ENCODE data around the gene SLC25A26.
"Not testable (repeated sequence)": the region's sequence is repeated elsewhere in the genome, so short reads cannot be mapped to it uniquely, and the experiment has no call there.

The SLC25A26 gene

GRCh38 chr3:66267906-66268305 is 47.1 kb downstream of the SLC25A26 start:
- no peak overlapping the region for H3K4me3 ChIP-seq (ENCODE audit: insufficient read length, low read depth)
- no peaks in the 10 kb centered on the region for H3K27me3 ChIP-seq (ENCODE audit: insufficient read depth, insufficient read length)
- H3K9me3 ChIP-seq (ENCODE audit: insufficient read depth, low read length): no peaks in the 10 kb centered on the region
- peaks cover 2% of the 10 kb centered on the region for H3K36me3 ChIP-seq (ENCODE audit: insufficient read depth, insufficient read length, low read length)
- no peak for DNase-seq (ENCODE audit: low read depth, low spot score)
- no peaks in the 10 kb centered on the region for H3K4me1 ChIP-seq (ENCODE audit: insufficient read depth, insufficient read length)
- no peak for TF ChIP-seq SUZ12 (IDR thresholded peaks at IDR 0.05; ENCODE audit: extremely low read depth, insufficient read depth, insufficient read length)
- TF ChIP-seq YY1 (IDR thresholded peaks at IDR 0.05; ENCODE audit: insufficient read depth, insufficient read length): no peak
- TF ChIP-seq ZNF274 (IDR thresholded peaks at IDR 0.05; ENCODE audit: low read depth, low read length): no peak
- no peak overlapping the region for H3K9ac ChIP-seq (ENCODE audit: insufficient read length, low read depth)

DNA sequence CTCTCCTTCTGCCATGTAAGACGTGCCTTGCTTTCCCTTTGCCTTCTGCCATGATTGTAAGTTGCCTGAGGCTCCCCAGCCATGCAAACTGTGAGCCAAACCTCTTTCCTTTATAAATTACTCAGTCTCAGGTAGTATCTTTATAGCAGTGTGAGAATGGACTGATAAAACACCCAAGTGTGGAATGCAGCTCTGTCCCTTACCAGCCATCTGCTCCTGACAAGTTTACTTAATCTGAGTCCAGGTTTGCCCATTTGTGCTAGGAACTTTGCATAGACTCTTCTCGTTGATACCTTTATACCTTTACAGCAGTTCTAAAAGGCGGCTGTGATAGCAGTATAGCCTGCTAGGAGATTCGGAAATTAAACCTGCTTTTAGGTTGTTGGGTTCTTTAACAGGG is 48.1 kb downstream of the SLC25A26 start:
- Histone ChIP-seq H3K27me3 (ENCODE audit: insufficient read depth, insufficient read length) (no peaks in the 10 kb centered on the region), H3K36me3 (ENCODE audit: insufficient read depth, insufficient read length, low read length) (peaks cover 2% of the 10 kb centered on the region), H3K4me3 (ENCODE audit: insufficient read length, low read depth) (no peak overlapping the region), H3K4me1 (ENCODE audit: insufficient read depth, insufficient read length) (no peaks in the 10 kb centered on the region), H3K9me3 (ENCODE audit: insufficient read depth, low read length) (no peaks in the 10 kb centered on the region), H3K9ac (ENCODE audit: insufficient read length, low read depth) (no peak overlapping the region)
- no peak for DNase-seq (ENCODE audit: low read depth, low spot score)
- TF ChIP-seq ZNF274 (IDR thresholded peaks at IDR 0.05; ENCODE audit: low read depth, low read length) (no peak), YY1 (IDR thresholded peaks at IDR 0.05; ENCODE audit: insufficient read depth, insufficient read length) (no peak), SUZ12 (IDR thresholded peaks at IDR 0.05; ENCODE audit: extremely low read depth, insufficient read depth, insufficient read length) (no peak)

GRCh38 chr3:66269411-66269810 is 48.6 kb downstream of the SLC25A26 start:
- no peak for TF ChIP-seq YY1 (IDR thresholded peaks at IDR 0.05; ENCODE audit: insufficient read depth, insufficient read length)
- TF ChIP-seq SUZ12 (IDR thresholded peaks at IDR 0.05; ENCODE audit: extremely low read depth, insufficient read depth, insufficient read length): no peak
- TF ChIP-seq ZNF274 (IDR thresholded peaks at IDR 0.05; ENCODE audit: low read depth, low read length): no peak
- no peaks in the 10 kb centered on the region for H3K27me3 ChIP-seq (ENCODE audit: insufficient read depth, insufficient read length)
- no peaks in the 10 kb centered on the region for H3K9me3 ChIP-seq (ENCODE audit: insufficient read depth, low read length)
- no peak overlapping the region for H3K4me3 ChIP-seq (ENCODE audit: insufficient read length, low read depth)
- no peaks in the 10 kb centered on the region for H3K36me3 ChIP-seq (ENCODE audit: insufficient read depth, insufficient read length, low read length)
- H3K4me1 ChIP-seq (ENCODE audit: insufficient read depth, insufficient read length): no peaks in the 10 kb centered on the region
- no peak for DNase-seq (ENCODE audit: low read depth, low spot score)
- no peak overlapping the region for H3K9ac ChIP-seq (ENCODE audit: insufficient read length, low read depth)

DNA sequence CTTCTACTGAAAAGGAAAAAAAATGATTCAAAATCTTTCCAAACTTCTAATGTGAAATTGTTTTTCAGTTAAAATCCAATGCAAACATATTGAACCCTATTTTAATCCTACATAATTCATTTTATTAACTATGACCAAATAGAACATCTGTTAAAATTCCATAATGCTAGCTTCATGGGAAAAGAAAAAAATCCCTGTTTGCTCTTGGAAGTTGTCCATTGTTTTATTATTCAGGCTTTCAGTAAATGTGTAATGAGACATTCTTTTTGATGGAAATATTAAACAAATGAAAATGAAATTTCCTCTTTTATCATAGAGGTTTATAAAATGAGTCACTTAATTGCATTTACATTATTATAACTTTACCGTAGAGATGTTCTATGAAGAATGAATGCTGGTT is 49.5 kb downstream of the SLC25A26 start:
- DNase-seq (ENCODE audit: low read depth, low spot score): no peak
- Histone ChIP-seq H3K4me3 (ENCODE audit: insufficient read length, low read depth) (no peak overlapping the region), H3K9me3 (ENCODE audit: insufficient read depth, low read length) (no peaks in the 10 kb centered on the region), H3K9ac (ENCODE audit: insufficient read length, low read depth) (no peak overlapping the region), H3K27me3 (ENCODE audit: insufficient read depth, insufficient read length) (no peaks in the 10 kb centered on the region), H3K36me3 (ENCODE audit: insufficient read depth, insufficient read length, low read length) (no peaks in the 10 kb centered on the region), H3K4me1 (ENCODE audit: insufficient read depth, insufficient read length) (no peaks in the 10 kb centered on the region)
- no peak for TF ChIP-seq SUZ12 (IDR thresholded peaks at IDR 0.05; ENCODE audit: extremely low read depth, insufficient read depth, insufficient read length)
- no peak for TF ChIP-seq YY1 (IDR thresholded peaks at IDR 0.05; ENCODE audit: insufficient read depth, insufficient read length)
- TF ChIP-seq ZNF274 (IDR thresholded peaks at IDR 0.05; ENCODE audit: low read depth, low read length): no peak

DNA sequence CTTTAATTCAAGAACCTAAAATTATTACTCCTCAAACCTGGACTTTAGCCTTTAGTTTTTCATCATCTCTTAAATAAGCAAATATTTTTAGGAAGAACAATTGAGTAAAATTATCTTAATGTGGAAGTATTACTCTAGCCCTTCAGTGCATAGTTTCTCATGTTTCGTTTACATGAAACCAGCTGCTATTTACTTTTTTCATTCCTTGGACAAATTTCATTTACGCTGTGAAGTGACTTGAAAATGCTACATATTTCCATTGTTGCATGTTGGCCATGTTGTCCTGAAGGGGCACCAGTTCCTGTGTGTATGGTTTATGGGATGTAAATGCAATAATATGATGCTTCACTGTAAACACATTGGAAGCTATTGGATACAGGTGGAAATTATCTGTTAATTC is 49.9 kb downstream of the SLC25A26 start:
- TF ChIP-seq SUZ12 (IDR thresholded peaks at IDR 0.05; ENCODE audit: extremely low read depth, insufficient read depth, insufficient read length): no peak
- TF ChIP-seq YY1 (IDR thresholded peaks at IDR 0.05; ENCODE audit: insufficient read depth, insufficient read length): no peak
- TF ChIP-seq ZNF274 (IDR thresholded peaks at IDR 0.05; ENCODE audit: low read depth, low read length): no peak
- H3K36me3 ChIP-seq (ENCODE audit: insufficient read depth, insufficient read length, low read length): no peaks in the 10 kb centered on the region
- no peak overlapping the region for H3K9ac ChIP-seq (ENCODE audit: insufficient read length, low read depth)
- no peak overlapping the region for H3K4me3 ChIP-seq (ENCODE audit: insufficient read length, low read depth)
- no peaks in the 10 kb centered on the region for H3K9me3 ChIP-seq (ENCODE audit: insufficient read depth, low read length)
- no peaks in the 10 kb centered on the region for H3K27me3 ChIP-seq (ENCODE audit: insufficient read depth, insufficient read length)
- H3K4me1 ChIP-seq (ENCODE audit: insufficient read depth, insufficient read length): no peaks in the 10 kb centered on the region
- no peak for DNase-seq (ENCODE audit: low read depth, low spot score)

DNA sequence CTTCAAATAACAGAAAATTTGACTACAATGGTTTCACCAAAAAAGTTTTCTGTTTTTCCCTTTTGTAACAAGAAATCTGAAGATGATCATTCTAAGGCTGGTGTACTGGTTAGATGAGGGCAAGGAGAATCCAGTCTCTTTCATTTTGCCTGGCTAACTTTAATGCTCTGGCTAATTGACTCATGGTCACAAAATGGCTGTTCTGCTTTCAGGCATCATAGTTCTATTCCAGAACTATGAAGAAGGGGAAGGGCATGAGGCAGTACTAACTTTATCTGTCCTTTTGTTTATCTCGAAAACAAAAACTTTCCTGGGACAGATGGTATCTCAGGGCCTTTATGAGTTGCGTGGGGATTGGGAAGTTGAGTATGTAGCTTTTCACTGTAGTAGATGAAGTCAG is 50.4 kb downstream of the SLC25A26 start:
- H3K36me3 ChIP-seq (ENCODE audit: insufficient read depth, insufficient read length, low read length): no peaks in the 10 kb centered on the region
- DNase-seq (ENCODE audit: low read depth, low spot score): no peak
- no peak overlapping the region for H3K9ac ChIP-seq (ENCODE audit: insufficient read length, low read depth)
- H3K9me3 ChIP-seq (ENCODE audit: insufficient read depth, low read length): no peaks in the 10 kb centered on the region
- TF ChIP-seq YY1 (IDR thresholded peaks at IDR 0.05; ENCODE audit: insufficient read depth, insufficient read length) (no peak), SUZ12 (IDR thresholded peaks at IDR 0.05; ENCODE audit: extremely low read depth, insufficient read depth, insufficient read length) (no peak), ZNF274 (IDR thresholded peaks at IDR 0.05; ENCODE audit: low read depth, low read length) (no peak)
- no peaks in the 10 kb centered on the region for H3K27me3 ChIP-seq (ENCODE audit: insufficient read depth, insufficient read length)
- H3K4me1 ChIP-seq (ENCODE audit: insufficient read depth, insufficient read length): no peaks in the 10 kb centered on the region
- H3K4me3 ChIP-seq (ENCODE audit: insufficient read length, low read depth): no peak overlapping the region

- Histone ChIP-seq H3K9ac (ENCODE audit: insufficient read length, low read depth) (no peak overlapping the region), H3K9me3 (ENCODE audit: insufficient read depth, low read length) (no peaks in the 10 kb centered on the region), H3K36me3 (ENCODE audit: insufficient read depth, insufficient read length, low read length) (no peaks in the 10 kb centered on the region), H3K27me3 (ENCODE audit: insufficient read depth, insufficient read length) (no peaks in the 10 kb centered on the region), H3K4me3 (ENCODE audit: insufficient read length, low read depth) (no peak overlapping the region), H3K4me1 (ENCODE audit: insufficient read depth, insufficient read length) (no peaks in the 10 kb centered on the region)
- DNase-seq (ENCODE audit: low read depth, low spot score): no peak
- TF ChIP-seq ZNF274 (IDR thresholded peaks at IDR 0.05; ENCODE audit: low read depth, low read length) (no peak), YY1 (IDR thresholded peaks at IDR 0.05; ENCODE audit: insufficient read depth, insufficient read length) (no peak), SUZ12 (IDR thresholded peaks at IDR 0.05; ENCODE audit: extremely low read depth, insufficient read depth, insufficient read length) (no peak)
Measured at GRCh38 chr3:66272016-66272415, 51.2 kb downstream of the SLC25A26 start.

DNA sequence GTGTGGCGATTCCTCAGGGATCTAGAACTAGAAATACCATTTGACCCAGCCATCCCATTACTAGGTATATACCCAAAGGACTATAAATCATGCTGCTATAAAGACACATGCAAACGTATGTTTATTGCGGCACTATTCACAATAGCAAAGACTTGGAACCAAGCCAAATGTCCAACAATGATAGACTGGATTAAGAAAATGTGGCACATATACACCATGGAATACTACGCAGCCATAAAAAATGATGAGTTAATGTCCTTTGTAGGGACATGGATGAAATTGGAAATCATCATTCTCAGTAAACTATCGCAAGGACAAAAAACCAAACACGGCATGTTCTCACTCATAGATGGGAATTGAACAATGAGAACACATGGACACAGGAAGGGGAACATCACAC is 54.0 kb downstream of the SLC25A26 start:
- H3K9me3 ChIP-seq (ENCODE audit: insufficient read depth, low read length); H3K9ac ChIP-seq (ENCODE audit: insufficient read length, low read depth): not testable (repeated sequence)

More for the DNA sequence above, 54.0 kb downstream of the SLC25A26 start:
- not testable (repeated sequence) for H3K4me1 ChIP-seq (ENCODE audit: insufficient read depth, insufficient read length); H3K4me3 ChIP-seq (ENCODE audit: insufficient read length, low read depth); H3K27me3 ChIP-seq (ENCODE audit: insufficient read depth, insufficient read length); DNase-seq (ENCODE audit: low read depth, low spot score); H3K36me3 ChIP-seq (ENCODE audit: insufficient read depth, insufficient read length, low read length)
